Measurements from ENCODE around the gene SAP130.

Gene SAP130

DNA sequence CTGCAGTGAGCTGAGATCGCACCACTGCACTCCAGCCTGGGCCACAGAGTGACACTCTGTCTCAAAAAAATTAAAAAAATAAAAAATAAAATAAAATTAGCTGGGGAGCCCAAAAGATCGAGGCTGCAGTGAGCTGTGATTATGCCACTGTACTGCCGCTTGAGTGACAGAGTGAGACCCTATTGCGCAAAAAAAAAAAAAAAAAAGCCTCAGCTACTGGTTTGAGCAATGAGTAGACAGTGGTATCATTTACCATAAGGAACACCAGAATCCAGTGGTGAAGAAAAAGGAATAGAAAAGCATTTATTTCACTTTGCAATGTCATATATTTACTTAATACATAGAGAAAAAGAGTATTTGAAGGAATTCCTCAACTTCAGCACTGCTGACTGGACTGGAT is 3.0 kb downstream of the SAP130 start:
- no CpG with 5 or more reads among the region's 4 CpGs for WGBS (ENCODE audit: extremely low coverage, insufficient coverage, low lambda C conversion rate)
- Histone ChIP-seq H3K56ac (ENCODE audit: low read length) (no peak overlapping the region), H2BK120ac (ENCODE audit: low read depth, low read length) (no peak overlapping the region), H4K5ac (ENCODE audit: low read length) (no peak overlapping the region), H3K4me2 (ENCODE audit: low read length) (no peak overlapping the region), H3K36me3 (ENCODE audit: control insufficient read depth, insufficient read depth, low read length) (no peaks in the 10 kb centered on the region), H3K9ac (ENCODE audit: low read length) (no peak overlapping the region), H2BK15ac (replicated peaks; ENCODE audit: low read depth) (no peak overlapping the region), H3K79me1 (ENCODE audit: low read length) (peaks cover 7% of the 10 kb centered on the region), H3K18ac (ENCODE audit: low read length) (no peak overlapping the region), H2AK5ac (ENCODE audit: low read length) (no peak overlapping the region), H3K27ac (ENCODE audit: low read depth, low read length) (no peak overlapping the region), H3K79me2 (ENCODE audit: control insufficient read depth, insufficient read depth, low read length) (peaks cover 18% of the 10 kb centered on the region), H4K8ac (ENCODE audit: low read depth, low read length) (no peak overlapping the region), H3K4me1 (ENCODE audit: control insufficient read depth, low read depth, low read length) (no peaks in the 10 kb centered on the region), H3K23ac (ENCODE audit: low read length) (no peak overlapping the region), H3K27me3 (ENCODE audit: insufficient read depth, low read length, poor library complexity) (no peaks in the 10 kb centered on the region), H3K4ac (ENCODE audit: low read depth, low read length) (no peak overlapping the region), H2BK5ac (ENCODE audit: low read length) (no peak overlapping the region), H3K4me3 (ENCODE audit: low read length) (no peak overlapping the region)
- DNase-seq = no peak

DNA sequence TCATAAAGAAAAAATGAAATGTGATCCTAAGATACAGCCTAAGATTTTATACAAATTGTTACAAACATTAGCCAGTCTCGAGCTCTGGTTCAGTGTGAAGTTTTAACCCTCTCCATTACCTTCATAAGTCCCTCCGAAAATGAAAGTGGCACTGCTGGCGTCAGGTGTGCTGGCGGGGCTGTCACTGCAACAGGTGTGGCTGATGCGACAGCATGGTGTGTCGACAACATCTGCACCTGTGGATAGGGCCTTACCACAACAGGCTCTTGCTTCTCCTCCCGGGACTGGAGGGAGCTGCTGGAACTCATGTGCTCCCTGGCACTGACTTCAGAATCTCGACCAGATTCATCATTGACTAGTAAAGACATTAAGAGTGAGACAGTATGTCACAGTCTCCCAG is 10.3 kb downstream of the SAP130 start:
- Histone ChIP-seq H2BK120ac (ENCODE audit: low read depth, low read length) (no peak overlapping the region), H3K4me2 (ENCODE audit: low read length) (no peak overlapping the region), H3K18ac (ENCODE audit: low read length) (no peak overlapping the region), H4K5ac (ENCODE audit: low read length) (no peak overlapping the region), H3K79me1 (ENCODE audit: low read length) (peaks cover 1% of the 10 kb centered on the region), H3K27me3 (ENCODE audit: insufficient read depth, low read length, poor library complexity) (no peaks in the 10 kb centered on the region), H3K9ac (ENCODE audit: low read length) (no peak overlapping the region), H3K4ac (ENCODE audit: low read depth, low read length) (no peak overlapping the region), H3K4me3 (ENCODE audit: low read length) (no peak overlapping the region), H3K4me1 (ENCODE audit: control insufficient read depth, low read depth, low read length) (no peaks in the 10 kb centered on the region), H3K56ac (ENCODE audit: low read length) (no peak overlapping the region), H3K79me2 (ENCODE audit: control insufficient read depth, insufficient read depth, low read length) (peaks cover 1% of the 10 kb centered on the region), H3K23ac (ENCODE audit: low read length) (no peak overlapping the region), H2BK15ac (replicated peaks; ENCODE audit: low read depth) (no peak overlapping the region), H4K8ac (ENCODE audit: low read depth, low read length) (no peak overlapping the region), H3K36me3 (ENCODE audit: control insufficient read depth, insufficient read depth, low read length) (peaks cover 13% of the 10 kb centered on the region), H2BK5ac (ENCODE audit: low read length) (no peak overlapping the region), H2AK5ac (ENCODE audit: low read length) (no peak overlapping the region), H3K27ac (ENCODE audit: low read depth, low read length) (no peak overlapping the region)
- no CpG with 5 or more reads among the region's 8 CpGs for WGBS (ENCODE audit: extremely low coverage, insufficient coverage, low lambda C conversion rate)
- no peak for DNase-seq

DNA sequence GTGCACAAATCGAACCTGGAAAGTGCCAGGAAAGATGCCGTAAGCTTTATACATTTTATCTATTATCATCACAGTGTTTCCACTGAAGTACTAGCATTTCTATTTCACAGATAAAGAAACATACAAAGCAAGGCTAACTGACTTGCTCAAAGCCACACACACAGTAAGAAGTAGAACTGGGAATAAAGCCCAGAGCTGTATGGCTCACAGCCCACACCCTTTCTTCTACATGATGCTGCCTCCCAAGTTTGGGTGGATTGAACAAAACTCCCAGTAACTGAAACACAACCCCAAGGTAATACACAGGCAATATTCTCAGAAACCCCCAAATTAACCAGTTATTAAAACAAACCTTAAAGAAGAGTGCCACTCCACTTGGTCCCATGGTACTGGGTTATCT is 11.2 kb downstream of the SAP130 start:
- Histone ChIP-seq H2BK120ac (ENCODE audit: low read depth, low read length) (no peak overlapping the region), H2AK5ac (ENCODE audit: low read length) (no peak overlapping the region), H3K4me3 (ENCODE audit: low read length) (no peak overlapping the region), H3K27me3 (ENCODE audit: insufficient read depth, low read length, poor library complexity) (no peaks in the 10 kb centered on the region), H3K27ac (ENCODE audit: low read depth, low read length) (no peak overlapping the region), H4K5ac (ENCODE audit: low read length) (no peak overlapping the region), H3K79me1 (ENCODE audit: low read length) (peaks cover 1% of the 10 kb centered on the region), H3K18ac (ENCODE audit: low read length) (no peak overlapping the region), H4K8ac (ENCODE audit: low read depth, low read length) (no peak overlapping the region), H3K4me2 (ENCODE audit: low read length) (no peak overlapping the region), H3K4ac (ENCODE audit: low read depth, low read length) (no peak overlapping the region), H3K79me2 (ENCODE audit: control insufficient read depth, insufficient read depth, low read length) (no peaks in the 10 kb centered on the region), H3K9ac (ENCODE audit: low read length) (no peak overlapping the region), H3K4me1 (ENCODE audit: control insufficient read depth, low read depth, low read length) (no peaks in the 10 kb centered on the region), H3K23ac (ENCODE audit: low read length) (no peak overlapping the region), H3K36me3 (ENCODE audit: control insufficient read depth, insufficient read depth, low read length) (peaks cover 14% of the 10 kb centered on the region), H2BK15ac (replicated peaks; ENCODE audit: low read depth) (no peak overlapping the region), H3K56ac (ENCODE audit: low read length) (no peak overlapping the region), H2BK5ac (ENCODE audit: low read length) (no peak overlapping the region)
- no peak for DNase-seq
- WGBS (ENCODE audit: extremely low coverage, insufficient coverage, low lambda C conversion rate) = no CpG with 5 or more reads among the region's 2 CpGs

DNA sequence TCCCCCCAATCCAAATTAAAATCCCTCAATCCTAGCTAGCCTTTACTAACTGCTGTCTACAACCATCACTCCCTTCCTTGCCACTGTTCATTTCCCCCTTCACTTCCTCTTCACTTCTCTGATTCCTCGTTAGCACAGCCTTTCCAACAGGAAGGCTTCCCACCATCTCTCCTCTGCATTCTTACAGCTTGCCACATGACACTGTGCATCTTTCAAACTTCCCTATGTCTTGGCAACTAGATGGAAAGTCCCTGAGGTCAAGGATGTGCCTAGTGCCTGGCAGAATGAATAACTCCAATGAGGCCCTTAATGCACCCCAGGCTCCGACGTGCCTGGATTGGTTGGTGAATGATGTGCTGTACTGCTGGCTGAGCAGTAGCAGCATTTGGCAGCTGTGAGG is 15.2 kb downstream of the SAP130 start:
- no peak overlapping the region for H4K5ac ChIP-seq (ENCODE audit: low read length)
- peaks cover 18% of the 10 kb centered on the region for H3K36me3 ChIP-seq (ENCODE audit: control insufficient read depth, insufficient read depth, low read length)
- WGBS (ENCODE audit: extremely low coverage, insufficient coverage, low lambda C conversion rate) = no CpG with 5 or more reads among the region's 3 CpGs

DNA sequence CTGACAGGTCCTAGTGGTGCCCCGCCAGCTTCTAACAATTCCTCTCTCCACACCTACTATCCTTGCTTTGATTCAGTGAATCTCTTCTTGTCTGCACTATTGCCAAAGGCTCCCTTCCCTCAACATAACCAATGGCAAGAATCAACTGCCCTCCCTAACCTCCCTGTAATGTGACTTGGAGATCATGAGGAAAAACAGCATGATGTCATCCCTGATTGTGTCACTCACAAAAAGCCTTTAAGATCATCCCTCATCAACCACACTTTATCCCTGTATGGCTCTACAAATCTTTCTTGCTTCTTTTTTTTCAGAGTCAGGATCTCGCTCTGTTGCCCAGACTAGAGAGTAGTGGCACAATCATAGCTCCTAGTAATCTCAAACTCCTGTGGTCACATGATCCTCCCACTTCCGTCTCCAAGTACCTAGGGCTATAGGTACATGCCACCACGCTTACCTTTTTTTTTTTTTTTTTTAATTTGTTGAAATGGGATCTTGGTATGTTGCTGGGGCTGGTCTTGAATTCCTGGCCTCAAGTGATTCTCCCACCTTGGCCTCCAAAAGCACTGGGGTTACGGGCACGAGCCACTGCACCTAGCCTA is 19.7 kb downstream of the SAP130 start:
- Histone ChIP-seq H2BK5ac (ENCODE audit: low read length) (no peak overlapping the region), H3K56ac (ENCODE audit: low read length) (no peak overlapping the region)

More for the DNA sequence above, 15.2 kb downstream of the SAP130 start:
- DNase-seq = no peak
- H2BK15ac ChIP-seq (replicated peaks; ENCODE audit: low read depth) = no peak overlapping the region
- no peak overlapping the region for H3K27ac ChIP-seq (ENCODE audit: low read depth, low read length)
- no peak overlapping the region for H3K18ac ChIP-seq (ENCODE audit: low read length)
- H4K8ac ChIP-seq (ENCODE audit: low read depth, low read length) = no peak overlapping the region
- no peak overlapping the region for H3K4me2 ChIP-seq (ENCODE audit: low read length)
- no peaks in the 10 kb centered on the region for H3K27me3 ChIP-seq (ENCODE audit: insufficient read depth, low read length, poor library complexity)
- no peak overlapping the region for H3K56ac ChIP-seq (ENCODE audit: low read length)
- H2BK120ac ChIP-seq (ENCODE audit: low read depth, low read length) = no peak overlapping the region
- H2AK5ac ChIP-seq (ENCODE audit: low read length) = no peak overlapping the region
- no peaks in the 10 kb centered on the region for H3K4me1 ChIP-seq (ENCODE audit: control insufficient read depth, low read depth, low read length)
- H3K9ac ChIP-seq (ENCODE audit: low read length) = no peak overlapping the region
- no peaks in the 10 kb centered on the region for H3K79me2 ChIP-seq (ENCODE audit: control insufficient read depth, insufficient read depth, low read length)
- no peak overlapping the region for H3K23ac ChIP-seq (ENCODE audit: low read length)
- no peak overlapping the region for H3K4ac ChIP-seq (ENCODE audit: low read depth, low read length)
- H3K4me3 ChIP-seq (ENCODE audit: low read length) = no peak overlapping the region
- H3K79me1 ChIP-seq (ENCODE audit: low read length) = no peaks in the 10 kb centered on the region
- H2BK5ac ChIP-seq (ENCODE audit: low read length) = no peak overlapping the region

DNA sequence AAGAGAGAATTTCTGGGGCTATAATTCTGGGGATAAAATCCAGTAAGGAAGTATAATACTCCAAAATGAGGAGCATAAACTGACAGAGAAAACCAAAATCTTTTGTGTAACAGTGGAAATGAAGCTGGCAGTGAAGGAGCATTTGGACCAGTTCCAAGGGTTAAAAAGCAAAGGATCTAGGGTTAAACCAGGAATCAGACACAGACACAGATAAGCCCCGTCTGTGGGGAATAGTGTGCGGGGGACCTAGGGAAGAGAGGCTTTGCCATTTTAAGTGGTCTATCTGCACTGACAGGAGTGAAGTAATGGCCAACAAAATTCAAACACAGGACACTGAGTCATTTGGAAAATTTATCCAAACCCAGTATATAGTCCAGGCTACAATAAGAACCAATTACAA is 23.4 kb downstream of the SAP130 start:
- Histone ChIP-seq H3K27ac (ENCODE audit: low read depth, low read length) (no peak overlapping the region), H3K4ac (ENCODE audit: low read depth, low read length) (no peak overlapping the region), H3K79me1 (ENCODE audit: low read length) (no peaks in the 10 kb centered on the region), H3K27me3 (ENCODE audit: insufficient read depth, low read length, poor library complexity) (no peaks in the 10 kb centered on the region), H4K8ac (ENCODE audit: low read depth, low read length) (no peak overlapping the region), H3K4me3 (ENCODE audit: low read length) (no peak overlapping the region), H3K4me2 (ENCODE audit: low read length) (no peak overlapping the region), H2BK5ac (ENCODE audit: low read length) (no peak overlapping the region), H3K4me1 (ENCODE audit: control insufficient read depth, low read depth, low read length) (no peaks in the 10 kb centered on the region), H3K23ac (ENCODE audit: low read length) (no peak overlapping the region), H2BK120ac (ENCODE audit: low read depth, low read length) (no peak overlapping the region), H4K5ac (ENCODE audit: low read length) (no peak overlapping the region), H3K9ac (ENCODE audit: low read length) (no peak overlapping the region), H3K18ac (ENCODE audit: low read length) (no peak overlapping the region), H2BK15ac (replicated peaks; ENCODE audit: low read depth) (no peak overlapping the region), H3K36me3 (ENCODE audit: control insufficient read depth, insufficient read depth, low read length) (peaks cover 16% of the 10 kb centered on the region), H2AK5ac (ENCODE audit: low read length) (no peak overlapping the region), H3K79me2 (ENCODE audit: control insufficient read depth, insufficient read depth, low read length) (no peaks in the 10 kb centered on the region), H3K56ac (ENCODE audit: low read length) (no peak overlapping the region)
- no CpG with 5 or more reads among the region's 2 CpGs for WGBS (ENCODE audit: extremely low coverage, insufficient coverage, low lambda C conversion rate)
- no peak for DNase-seq

More for the DNA sequence above, 19.7 kb downstream of the SAP130 start:
- DNase-seq = no peak
- Histone ChIP-seq H3K9ac (ENCODE audit: low read length) (no peak overlapping the region), H2AK5ac (ENCODE audit: low read length) (no peak overlapping the region), H4K8ac (ENCODE audit: low read depth, low read length) (no peak overlapping the region), H3K79me2 (ENCODE audit: control insufficient read depth, insufficient read depth, low read length) (no peaks in the 10 kb centered on the region), H3K4me2 (ENCODE audit: low read length) (no peak overlapping the region), H3K4me1 (ENCODE audit: control insufficient read depth, low read depth, low read length) (no peaks in the 10 kb centered on the region), H3K18ac (ENCODE audit: low read length) (no peak overlapping the region), H3K4me3 (ENCODE audit: low read length) (no peak overlapping the region), H3K27ac (ENCODE audit: low read depth, low read length) (no peak overlapping the region), H4K5ac (ENCODE audit: low read length) (no peak overlapping the region), H3K23ac (ENCODE audit: low read length) (no peak overlapping the region), H3K27me3 (ENCODE audit: insufficient read depth, low read length, poor library complexity) (no peaks in the 10 kb centered on the region), H3K4ac (ENCODE audit: low read depth, low read length) (no peak overlapping the region), H3K36me3 (ENCODE audit: control insufficient read depth, insufficient read depth, low read length) (peaks cover 16% of the 10 kb centered on the region), H2BK120ac (ENCODE audit: low read depth, low read length) (no peak overlapping the region), H3K79me1 (ENCODE audit: low read length) (no peaks in the 10 kb centered on the region), H2BK15ac (replicated peaks; ENCODE audit: low read depth) (no peak overlapping the region)
- no CpG with 5 or more reads among the region's 6 CpGs for WGBS (ENCODE audit: extremely low coverage, insufficient coverage, low lambda C conversion rate)

All from mesendoderm (in vitro differentiated cells).